Activated CD4-positive, CD25-positive, alpha-beta regulatory T cell (primary cell): ENCODE measurements around the gene ANKH.
"Not testable (repeated sequence)": the region's sequence is repeated elsewhere in the genome, so short reads cannot be mapped to it uniquely, and the experiment has no call there.

Experiments
- DNase-seq, 4 experiments: peaks; one replicate each; lab custom pipeline; 2025; lab: John Stamatoyannopoulos, UW

ANKH gene

DNA sequence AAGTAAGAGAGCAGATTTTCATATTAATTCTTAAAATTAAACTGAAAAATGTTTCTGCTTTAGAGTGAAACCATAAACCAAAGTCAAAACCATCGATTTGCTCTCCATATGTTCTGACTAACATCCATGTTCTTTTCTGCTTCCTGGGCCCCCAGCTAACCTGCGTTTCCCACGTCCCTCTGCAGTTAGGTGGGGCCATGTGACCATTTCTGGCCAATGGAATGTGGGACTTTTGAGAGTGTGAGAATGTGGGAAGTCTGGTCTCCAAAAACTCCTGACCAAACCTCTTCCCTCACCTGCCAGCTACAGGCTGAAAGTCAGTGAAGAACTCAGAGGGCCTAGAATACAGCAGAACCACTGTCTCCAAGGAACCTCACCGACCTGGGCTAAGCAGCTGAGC lies 44.9 kb downstream of the ANKH start:
- DNase-seq: no peak

DNA sequence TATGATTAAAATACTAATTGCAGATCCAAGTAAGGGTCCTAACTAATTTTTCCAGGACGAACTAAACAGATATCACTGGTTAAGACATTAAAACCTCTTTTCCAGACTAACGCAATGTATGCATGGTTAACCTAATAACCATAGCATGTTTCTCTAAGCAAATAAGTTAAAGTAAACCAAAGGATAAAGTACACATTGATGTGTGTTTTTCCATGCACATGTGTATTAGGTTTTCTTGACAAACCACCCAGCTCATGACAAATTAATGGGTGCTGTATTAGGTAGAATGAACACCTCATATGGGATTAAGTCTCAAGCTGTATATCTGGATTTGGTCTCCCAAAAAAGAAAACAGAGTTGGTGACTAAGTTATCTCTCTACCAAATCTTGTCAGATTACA lies 45.6 kb downstream of the ANKH start:
- no peak for DNase-seq

DNA sequence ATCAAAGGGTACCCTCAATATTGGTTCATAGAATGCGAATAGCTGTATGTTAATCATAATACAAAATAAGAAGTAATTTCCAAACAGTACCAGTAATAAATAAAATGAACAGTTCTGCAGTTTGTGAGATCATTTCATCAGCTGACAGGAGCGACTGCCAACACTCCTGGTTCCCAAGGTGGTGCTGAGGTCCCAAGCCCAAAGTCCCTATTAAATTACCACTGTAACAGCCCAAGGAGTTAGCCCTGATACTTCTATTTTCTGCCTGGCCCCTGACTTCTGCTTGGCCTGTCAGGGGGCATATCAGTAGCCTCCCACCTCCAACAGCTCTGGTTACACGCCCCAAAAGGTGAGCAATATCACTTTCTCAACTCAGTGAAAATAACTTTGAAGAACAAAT lies 47.1 kb downstream of the ANKH start:
- DNase-seq: no peak

DNA sequence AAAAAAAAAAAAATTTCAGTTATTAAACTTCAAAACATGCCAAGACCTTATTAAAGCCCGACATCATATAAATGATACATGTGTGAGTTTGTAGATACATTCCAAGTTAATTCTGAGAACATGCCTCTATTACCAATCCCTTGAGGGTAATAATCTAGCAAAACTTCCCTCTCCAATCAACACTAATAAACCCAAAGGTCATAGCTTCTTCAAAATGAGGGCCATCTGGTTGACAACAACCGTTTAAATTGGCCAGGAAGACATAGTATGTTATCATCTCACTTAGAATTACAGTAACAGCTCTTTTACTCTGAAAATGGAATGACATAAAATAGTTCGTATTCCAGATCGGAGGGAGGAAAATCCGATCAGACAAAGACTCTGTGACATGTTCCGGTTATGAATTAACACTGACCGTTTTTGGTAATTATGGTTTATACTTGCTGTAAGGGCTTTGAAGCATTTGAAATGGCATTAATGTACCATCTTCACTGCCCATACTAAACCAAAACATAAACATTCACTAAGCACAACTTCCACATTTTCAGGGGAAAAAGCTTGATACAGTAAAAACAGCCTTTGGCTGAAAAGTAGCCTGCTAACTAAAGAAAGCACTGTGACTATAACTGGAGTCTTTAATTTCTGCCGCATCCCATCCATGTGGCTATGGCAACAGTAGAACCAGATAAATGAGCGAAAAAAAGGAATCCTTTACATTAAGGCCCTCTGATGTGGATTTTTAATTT lies 50.3 kb downstream of the ANKH start:
- DNase-seq: no peak

DNA sequence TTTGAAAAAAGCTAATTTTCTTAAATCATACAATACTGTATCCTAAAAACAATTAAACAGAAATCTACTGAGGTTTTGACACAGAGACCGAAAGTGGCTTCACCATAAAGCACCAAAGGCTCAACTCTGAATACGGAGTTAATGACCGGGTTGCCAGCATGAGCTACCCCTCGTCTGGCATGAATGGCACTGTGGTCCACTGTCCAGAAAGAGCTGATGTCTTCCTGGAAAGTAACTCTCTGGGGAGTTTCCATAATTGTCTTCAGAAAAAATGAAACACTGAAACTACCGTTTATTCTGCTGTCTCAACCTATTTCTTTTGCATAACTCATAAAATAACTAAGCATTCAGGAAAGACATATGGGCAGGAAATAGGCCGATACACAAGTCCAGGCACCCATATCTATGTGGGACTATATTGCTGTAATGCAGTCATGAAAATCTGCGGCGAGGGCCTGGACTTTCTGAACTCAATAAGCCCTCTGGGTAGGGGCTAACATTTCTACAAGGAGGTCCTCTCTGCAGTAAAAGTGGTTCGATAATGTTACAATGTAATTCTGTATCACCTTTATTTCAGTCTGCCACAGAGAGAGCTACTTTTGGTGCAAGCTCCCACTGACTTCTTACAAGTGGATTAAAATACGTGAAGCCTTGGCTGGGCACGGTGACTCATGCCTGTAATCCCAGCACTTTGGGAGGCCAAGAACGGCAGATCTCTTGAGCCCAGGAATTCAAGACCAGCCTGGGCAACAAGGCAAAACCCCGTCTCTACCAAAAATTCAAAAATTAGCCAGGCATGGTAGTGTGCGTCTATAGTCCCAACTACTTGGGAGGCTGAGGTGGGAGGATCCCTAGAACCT lies 52.4 kb downstream of the ANKH start:
- no peak for DNase-seq

DNA sequence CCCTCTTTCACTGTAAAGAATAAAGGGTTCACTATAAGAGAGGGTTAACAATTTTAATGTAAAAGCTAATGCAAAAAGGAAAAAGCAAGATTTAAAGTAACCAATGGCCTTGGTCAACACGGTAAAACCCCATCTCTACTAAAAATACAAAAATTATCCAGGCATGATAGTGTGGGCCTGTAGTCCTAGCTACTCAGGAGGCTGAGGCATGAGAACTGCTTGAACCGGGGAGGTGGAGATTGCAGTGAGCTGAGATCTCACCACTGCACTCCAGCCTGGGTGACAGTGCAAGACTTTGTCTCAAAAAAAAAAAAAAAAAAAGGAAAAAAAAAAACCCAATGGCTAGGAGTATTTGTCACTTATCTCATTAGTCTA lies 53.8 kb downstream of the ANKH start:
- DNase-seq: not testable (repeated sequence)

DNA sequence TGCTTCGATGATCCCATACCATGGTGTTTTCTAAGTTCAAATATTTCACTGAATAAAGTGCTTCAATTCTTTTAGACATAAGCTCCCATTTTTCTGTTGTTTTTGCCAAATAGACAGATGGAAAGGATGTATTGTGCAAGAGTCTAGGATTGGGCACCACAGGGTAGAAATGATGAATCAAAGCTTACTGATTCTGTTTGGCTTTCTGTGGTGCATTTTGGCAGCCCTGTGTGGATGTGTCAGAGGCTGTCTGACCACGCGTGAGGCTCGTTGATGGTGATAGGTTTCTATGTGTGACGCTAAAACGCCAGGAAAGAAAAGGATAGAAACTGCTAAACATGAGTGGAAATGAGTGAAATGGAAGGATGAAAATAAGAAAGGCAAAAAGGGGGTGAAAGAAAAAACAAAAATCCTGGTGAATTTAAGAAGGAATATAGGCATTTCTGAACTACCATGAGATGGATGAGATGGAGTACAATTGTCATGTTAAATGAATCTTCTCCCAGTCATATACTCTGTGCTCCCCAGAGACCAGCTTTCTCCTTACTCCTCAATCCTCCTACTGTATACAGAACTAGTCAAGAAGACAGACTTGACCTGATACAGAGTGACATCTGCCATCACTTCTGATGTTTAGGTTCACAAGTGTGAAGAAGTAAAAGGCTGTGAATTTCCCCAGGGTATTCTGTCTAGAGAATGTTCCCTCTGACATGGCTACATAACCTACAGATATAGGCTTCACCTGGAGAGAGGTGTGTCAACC lies 54.4 kb downstream of the ANKH start:
- DNase-seq: no peak

DNA sequence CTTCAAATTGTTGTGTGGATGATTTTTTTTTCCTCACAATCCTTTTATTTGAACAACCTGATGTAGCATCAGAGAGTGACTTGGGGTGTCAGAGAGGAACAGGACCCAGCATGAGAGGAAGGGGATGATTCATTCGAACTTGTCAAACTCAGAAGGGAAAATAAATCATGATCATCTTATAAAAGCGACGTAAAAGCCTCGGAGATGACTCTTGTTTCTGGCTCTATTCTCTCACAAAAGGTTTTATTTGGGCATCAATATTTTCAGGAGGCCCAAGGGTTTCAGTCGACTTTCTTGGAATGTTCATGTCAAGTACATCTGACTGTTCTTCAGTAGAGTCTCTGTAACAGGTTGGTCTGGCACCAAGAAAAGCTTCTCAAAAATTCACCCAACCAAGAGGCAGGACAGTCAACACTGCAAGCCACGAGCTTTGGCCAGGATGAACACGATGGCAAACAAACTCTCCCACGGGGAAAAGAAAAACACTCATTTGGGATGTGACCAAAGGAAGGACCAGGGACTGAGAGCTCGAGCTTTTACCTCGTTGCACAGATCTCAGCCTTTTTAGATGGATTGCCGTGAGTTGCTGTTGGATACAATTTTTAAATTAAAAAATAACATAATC lies 55.1 kb downstream of the ANKH start:
- DNase-seq: no peak

DNA sequence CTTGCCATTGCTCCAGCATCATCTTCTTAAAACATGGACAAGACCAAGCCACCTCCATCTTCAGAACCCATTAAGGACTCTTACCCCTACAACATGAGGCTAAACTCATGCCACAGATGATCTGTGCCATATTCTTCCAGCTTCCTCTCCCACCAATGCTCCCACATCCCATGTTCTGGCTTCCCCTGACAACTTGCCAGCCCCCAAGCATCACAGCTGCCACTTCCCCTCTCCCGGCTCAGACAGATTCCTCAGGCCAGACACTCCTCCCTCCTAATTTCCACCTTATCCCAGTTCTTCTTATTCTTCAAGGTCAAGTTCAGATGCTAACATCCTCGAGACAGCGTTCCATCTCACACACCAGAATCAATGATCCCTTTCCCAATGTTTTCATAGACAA lies 57.8 kb downstream of the ANKH start:
- no peak for DNase-seq

DNA sequence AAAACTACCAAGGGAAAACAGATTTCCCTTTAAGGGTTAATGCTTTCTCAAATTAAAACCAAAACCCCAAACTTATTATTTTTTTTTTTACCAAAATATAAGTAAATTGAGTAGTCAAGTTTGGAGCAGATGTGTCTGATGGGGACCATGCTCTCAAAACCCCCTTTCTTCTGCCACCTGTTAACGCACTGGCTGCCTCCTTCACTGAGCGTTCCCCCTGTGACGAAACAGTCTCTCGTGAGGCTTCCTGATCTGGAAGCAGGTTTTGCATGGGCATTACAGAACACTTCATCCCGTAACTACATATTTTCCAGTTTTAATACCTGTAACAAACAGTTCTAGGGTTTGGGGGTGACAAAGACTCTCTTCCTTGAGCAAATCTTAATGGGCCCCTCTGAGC lies 59.4 kb downstream of the ANKH start:
- DNase-seq: no peak

DNA sequence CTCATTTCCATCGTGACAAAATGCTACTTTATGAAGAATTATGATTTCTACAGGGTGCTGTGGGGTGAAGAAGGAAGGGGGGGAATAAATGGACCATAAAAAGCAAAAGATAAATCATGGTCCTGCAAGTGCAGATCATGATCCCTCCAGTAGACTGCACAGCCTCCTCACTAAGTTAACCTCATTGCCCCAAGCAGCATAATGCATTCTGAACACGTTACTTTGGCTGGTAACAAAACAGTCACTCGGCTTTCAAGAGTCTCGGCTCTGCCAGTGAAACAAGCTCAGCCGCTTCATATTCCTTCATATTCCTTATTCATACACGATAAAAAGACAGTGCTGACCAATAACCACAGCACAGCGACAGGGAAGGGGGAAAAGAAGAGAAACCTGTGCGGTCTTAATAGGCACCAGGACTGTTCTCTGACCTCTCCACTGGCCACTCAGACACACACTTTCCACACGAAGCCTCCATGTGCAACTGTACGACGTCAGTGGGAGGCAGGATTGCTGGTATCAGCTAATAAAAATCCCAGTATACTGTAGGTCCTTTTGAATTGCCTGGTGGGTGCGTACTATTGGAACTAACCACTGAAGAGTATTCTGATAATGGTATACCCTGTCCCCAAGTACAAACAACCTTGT lies 60.5 kb downstream of the ANKH start:
- DNase-seq: no peak

DNA sequence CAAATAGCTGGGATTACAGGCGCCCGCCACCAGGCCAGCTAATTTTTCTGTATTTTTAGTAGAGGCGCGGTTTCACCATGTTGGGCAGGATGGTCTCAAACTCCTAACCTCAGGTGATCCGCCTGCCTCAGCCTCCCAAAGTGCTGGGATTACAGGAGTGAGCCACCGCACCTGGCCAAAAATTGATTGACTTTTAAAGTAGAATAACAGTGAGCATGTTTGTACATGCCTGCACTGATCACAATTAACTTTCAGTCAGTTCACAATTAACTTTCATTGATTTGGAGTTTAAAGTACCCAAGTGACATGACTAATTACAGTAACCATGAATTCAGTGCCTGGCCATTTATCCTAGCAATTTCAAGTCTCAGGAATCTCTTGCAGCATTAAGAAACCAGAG lies 61.3 kb downstream of the ANKH start:
- no peak for DNase-seq

DNA sequence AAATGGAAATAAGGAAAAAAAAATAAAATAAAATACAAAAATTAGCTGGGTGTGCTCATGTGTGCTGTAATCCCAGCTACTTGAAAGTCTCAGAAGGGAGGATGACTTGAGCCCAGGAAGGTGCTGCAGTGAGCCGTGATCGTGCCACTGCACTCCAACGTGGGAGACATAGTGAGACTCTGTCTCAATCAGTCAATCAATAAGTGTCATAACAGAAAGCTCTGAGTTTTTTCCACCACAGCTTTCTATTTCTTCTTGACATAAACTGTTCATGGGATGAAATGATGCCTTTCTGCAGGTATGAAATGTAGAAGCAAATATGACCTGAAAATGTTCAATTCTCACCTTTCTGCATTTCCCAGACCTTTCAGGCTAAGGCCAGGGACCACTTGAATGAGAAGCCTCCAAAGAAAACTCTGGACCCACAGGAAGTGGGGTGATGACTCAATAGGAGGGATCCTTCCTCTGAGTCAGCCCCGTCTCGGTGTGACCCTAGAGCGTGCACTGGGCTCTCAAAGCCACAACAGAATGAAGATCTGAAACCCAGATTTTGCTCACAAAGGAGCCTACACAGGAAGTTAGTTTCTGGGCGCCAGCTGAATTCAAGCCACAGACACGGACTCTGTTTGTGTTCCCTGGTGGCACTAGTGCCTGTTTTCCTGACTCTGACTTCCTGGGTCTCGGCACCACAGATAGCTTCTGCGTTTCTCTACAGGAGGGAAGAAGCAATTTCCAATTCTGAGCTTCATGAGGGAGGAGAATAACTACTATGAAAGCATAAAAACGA lies 62.0 kb downstream of the ANKH start:
- DNase-seq: peak; percentile 32 to 51 (median 44)

DNA sequence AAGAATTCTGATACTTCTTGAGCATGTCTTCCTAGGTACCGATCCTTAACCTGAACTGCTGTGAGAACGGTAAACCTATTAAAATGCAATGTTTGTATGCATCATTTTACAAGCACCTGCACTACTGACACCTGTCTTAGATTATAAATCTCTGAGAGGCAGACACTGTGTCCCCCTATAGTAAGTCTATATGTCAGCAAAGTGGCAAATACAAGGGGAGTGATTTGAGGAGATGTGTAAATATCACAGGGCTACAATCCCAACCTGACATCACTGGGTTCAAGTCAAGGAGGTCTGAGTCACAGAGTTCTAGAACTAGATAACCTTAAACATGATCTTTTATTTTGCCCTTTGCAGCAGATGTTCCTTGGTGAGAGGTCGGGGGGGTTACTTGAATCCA lies 64.1 kb downstream of the ANKH start:
- DNase-seq: no peak

DNA sequence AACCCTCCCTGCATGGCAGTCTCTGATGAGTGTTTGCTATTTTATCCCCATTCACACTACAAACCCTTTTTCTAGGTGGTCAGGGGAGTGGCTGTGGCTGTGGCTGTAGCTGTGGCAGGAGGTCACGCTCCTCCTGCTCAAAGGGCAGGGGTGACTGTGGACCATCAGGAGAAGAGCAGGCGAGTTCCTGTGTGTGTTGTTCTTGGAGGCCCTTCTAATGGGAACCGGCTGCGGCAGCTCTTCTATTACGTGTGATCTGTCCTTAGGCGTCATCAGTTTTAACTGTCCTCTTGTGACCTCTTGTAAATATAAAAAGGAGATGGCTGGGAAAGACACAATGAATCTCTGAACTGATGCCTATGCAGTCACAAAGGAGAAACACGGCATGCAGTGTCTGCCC lies 65.1 kb downstream of the ANKH start:
- no peak for DNase-seq

DNA sequence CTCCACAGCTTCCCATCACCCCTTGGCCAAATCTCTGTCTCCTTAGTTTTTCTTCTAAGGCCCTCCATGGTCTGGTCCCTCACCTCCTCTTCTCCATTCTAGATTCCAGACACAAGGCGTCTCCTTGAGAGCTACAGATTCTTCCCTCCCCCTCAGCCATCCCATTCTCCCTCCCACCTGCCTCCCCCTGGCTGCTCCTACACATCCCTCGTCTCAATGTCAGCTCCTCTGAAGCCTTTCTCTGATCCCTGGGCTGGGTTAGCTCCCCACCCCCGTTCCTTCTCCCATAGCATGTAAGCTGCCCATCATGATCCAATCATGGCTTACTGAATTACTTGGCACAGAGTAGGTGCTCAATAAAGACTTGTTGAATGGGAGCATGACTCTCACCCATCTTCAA lies 69.0 kb downstream of the ANKH start:
- DNase-seq: no peak

DNA sequence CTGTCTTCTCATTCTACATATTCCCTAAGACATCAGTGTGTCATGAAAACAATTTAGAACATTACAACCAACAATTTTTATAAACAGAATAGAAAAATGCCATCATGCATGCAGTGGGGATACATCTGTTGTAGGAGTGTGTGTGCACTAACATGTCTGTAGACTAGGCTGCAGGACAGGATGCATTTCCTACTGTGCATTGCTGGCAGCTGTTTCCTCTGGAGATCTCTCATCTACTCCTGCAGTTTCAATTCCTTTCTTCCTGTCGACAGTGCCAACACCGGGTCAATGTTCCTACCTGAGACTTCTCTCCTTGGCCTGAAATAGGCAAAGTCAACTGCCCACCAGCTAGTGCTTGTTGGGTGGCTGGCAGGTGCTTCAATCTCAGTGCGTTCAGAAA lies 69.8 kb downstream of the ANKH start:
- DNase-seq: no peak

DNA sequence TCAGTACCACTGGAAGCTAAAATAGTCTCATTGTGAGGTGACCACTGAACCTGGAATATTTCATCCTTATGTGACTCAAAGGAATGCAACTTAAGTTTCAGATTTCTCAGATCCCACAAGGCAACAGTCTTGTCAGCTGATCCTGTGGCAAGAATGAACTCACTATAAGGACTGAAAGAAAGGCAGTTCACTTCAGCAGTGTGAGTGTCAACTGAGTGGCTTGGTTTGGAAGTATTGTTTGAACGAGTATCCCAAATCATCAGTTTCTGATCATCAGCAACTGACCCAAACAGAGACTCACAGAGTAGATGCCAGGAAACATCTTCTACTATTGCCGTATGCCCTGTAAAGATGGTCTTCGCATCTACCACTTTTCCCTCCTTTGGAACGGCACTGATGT lies 74.2 kb downstream of the ANKH start:
- not testable (repeated sequence) for DNase-seq

DNA sequence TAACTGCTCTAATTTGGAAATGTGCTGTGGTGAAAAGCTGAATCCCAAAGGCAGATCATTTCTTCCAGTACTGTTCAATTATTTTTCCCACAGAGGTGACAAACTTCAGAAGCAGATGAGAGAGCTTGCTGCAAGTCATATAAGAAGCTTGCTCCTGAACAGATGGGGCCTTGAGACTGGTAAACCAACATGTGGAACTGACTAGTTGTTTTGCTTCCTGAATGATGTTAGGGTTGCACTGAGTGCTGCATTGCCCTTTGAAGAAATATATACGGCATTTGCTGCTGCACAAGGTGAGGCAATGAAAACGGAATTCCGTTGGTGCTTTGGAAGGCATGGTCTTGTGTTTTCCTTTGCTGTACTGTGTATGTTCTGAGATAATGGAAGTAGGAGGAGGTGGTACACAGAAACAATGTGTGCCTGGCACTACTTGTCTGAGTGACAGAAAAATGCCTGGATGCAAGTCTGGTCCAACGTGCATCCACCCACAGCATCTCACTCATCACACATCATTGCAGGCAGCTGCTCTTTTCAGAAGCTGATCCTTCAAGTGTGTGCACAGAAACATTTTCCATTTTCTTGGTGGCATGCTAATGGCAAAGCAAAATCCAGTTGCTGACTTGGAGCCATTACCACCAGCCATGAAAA lies 76.9 kb downstream of the ANKH start:
- no peak for DNase-seq

DNA sequence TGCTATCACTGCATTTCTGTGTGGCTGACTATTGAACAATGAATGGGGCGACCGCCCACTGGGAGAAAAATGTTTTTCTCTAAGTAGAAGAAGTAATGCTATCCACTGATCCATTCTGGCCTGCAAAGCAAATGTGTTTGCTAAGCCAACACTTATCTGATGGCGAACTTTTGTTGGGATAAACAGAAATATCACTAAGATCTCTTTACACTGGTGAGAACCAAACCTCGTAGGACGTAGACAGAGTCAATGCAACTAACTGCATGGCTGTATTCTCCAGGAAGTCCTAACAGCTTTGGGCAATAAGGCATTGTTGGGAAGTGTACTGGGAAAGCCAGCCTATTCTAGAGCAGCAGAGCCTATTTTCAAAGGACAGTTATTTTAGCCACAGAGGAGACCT lies 77.7 kb downstream of the ANKH start:
- no peak for DNase-seq

DNA sequence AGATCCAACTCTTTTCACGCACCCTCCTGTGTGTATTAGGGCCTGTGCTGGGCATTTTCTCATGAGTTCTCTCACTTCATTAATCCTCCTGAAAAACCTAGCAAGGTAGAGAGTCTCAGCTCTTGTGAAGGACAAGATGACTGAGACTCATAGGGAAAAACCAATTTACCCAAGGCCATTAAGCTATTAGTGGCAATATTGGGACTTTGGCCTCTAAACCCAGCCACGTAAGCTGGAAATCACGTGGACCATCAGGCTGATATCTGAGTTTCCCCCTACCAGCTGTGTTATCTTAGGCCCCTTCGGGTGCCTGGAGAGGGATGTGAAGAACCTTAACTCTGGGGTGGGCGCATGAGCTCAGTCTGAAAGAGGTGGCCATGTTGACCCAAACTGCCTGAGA lies 80.7 kb downstream of the ANKH start:
- DNase-seq: no peak
